ENCODE results near the gene LRRC55.

LRRC55 gene

GRCh38 chr11:57239348-57239747 lies 57.6 kb downstream of the LRRC55 start:
- DNase-seq, result no peak

- no peak for DNase-seq
These were observed 58.3 kb downstream of the LRRC55 start for GRCh38 chr11:57240007-57240406.

GRCh38 chr11:57240757-57241156 lies 59.0 kb downstream of the LRRC55 start:
- DNase-seq, result no peak

Data from NCI-H1694 (cell line).